Transverse colon (tissue), 4 donors: ENCODE data around the gene CCNI2.

ENCODE experiments used
- POLR2A ChIP-seq: fragments of 450-650 bp; IDR thresholded peaks from one replicate; pipeline ENCODE4 v1.6.1; 2016; ENCODE audit warnings: antibody characterized with exemption, mild to moderate bottlenecking, moderate library complexity
- POLR2AphosphoS5 ChIP-seq, 3 donors: sonication (generic); formaldehyde crosslinking; IDR thresholded peaks; one replicate each; pipeline ENCODE4 v1.6.1; 2016; ENCODE audit warnings: antibody characterized with exemption in 3 of 3
- TF ChIP-seq, protein P1 (sequence below), 5 experiments: fragments of 200-600 bp in 3 of 5; fragments of 450-650 bp in 2 of 5; sonication (generic) in 3 of 5; IDR thresholded peaks; 1 replicate in 2 of 5; 2 replicates in 3 of 5; pipeline ENCODE4 v1.5.1; 2016 to 2017; ENCODE audit warnings: antibody characterized with exemption in 5 of 5, inconsistent platforms in 3 of 5, mild to moderate bottlenecking in 2 of 5, moderate library complexity in 1 of 5

DNA sequence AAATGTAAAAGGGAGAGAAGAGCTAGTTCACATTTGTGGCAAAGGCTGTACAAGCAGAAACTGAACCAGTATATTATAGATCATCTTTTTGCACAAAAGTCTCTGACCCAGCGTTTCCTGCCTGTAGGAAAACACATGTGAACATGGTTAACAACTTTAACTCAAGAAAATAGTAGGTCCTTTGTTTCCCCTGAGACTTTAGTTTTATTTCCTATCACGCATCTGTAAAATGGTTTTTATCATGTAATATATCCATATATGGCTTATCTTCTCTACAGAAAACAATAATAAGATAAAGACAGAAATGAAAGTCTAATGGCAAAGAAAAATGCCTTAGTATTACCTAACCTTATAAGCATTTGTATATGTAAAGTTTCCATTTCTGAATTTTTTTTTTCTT is 12.5 kb upstream of the CCNI2 start:
- TF ChIP-seq, protein P1, sequence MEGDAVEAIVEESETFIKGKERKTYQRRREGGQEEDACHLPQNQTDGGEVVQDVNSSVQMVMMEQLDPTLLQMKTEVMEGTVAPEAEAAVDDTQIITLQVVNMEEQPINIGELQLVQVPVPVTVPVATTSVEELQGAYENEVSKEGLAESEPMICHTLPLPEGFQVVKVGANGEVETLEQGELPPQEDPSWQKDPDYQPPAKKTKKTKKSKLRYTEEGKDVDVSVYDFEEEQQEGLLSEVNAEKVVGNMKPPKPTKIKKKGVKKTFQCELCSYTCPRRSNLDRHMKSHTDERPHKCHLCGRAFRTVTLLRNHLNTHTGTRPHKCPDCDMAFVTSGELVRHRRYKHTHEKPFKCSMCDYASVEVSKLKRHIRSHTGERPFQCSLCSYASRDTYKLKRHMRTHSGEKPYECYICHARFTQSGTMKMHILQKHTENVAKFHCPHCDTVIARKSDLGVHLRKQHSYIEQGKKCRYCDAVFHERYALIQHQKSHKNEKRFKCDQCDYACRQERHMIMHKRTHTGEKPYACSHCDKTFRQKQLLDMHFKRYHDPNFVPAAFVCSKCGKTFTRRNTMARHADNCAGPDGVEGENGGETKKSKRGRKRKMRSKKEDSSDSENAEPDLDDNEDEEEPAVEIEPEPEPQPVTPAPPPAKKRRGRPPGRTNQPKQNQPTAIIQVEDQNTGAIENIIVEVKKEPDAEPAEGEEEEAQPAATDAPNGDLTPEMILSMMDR (IDR thresholded peaks at IDR 0.05) = no peak
- no peak for TF ChIP-seq POLR2AphosphoS5 (IDR thresholded peaks at IDR 0.05)
- no peak for TF ChIP-seq POLR2A
